Measurements from ENCODE around the gene APBA2.

GRCh38 chr15:29102911-29103823 lies 217.4 kb downstream of the APBA2 start:
- TF ChIP-seq RAD21 (conservative IDR thresholded peaks at IDR 0.05 in 1 of 2, IDR thresholded peaks at IDR 0.05 in 1 of 2) (no peak), MAFK (IDR thresholded peaks at IDR 0.05; ENCODE audit: partially characterized antibody) (no peak), CTCF (IDR thresholded peaks at IDR 0.05) (no peak), RFX5 (IDR thresholded peaks at IDR 0.05) (no peak), ZNF302 (CRISPR knock-in tag; IDR thresholded peaks at IDR 0.05) (no peak)
- TF ChIP-seq, protein P1, sequence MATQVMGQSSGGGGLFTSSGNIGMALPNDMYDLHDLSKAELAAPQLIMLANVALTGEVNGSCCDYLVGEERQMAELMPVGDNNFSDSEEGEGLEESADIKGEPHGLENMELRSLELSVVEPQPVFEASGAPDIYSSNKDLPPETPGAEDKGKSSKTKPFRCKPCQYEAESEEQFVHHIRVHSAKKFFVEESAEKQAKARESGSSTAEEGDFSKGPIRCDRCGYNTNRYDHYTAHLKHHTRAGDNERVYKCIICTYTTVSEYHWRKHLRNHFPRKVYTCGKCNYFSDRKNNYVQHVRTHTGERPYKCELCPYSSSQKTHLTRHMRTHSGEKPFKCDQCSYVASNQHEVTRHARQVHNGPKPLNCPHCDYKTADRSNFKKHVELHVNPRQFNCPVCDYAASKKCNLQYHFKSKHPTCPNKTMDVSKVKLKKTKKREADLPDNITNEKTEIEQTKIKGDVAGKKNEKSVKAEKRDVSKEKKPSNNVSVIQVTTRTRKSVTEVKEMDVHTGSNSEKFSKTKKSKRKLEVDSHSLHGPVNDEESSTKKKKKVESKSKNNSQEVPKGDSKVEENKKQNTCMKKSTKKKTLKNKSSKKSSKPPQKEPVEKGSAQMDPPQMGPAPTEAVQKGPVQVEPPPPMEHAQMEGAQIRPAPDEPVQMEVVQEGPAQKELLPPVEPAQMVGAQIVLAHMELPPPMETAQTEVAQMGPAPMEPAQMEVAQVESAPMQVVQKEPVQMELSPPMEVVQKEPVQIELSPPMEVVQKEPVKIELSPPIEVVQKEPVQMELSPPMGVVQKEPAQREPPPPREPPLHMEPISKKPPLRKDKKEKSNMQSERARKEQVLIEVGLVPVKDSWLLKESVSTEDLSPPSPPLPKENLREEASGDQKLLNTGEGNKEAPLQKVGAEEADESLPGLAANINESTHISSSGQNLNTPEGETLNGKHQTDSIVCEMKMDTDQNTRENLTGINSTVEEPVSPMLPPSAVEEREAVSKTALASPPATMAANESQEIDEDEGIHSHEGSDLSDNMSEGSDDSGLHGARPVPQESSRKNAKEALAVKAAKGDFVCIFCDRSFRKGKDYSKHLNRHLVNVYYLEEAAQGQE (IDR thresholded peaks at IDR 0.05), result no peak
